HTR-8/SVneo (cell line): ENCODE measurements around the gene NEK2.
A peak's percentile ranks its signal among the peaks of the same experiment; 100 is the strongest.
"Not testable (repeated sequence)": the region's sequence is repeated elsewhere in the genome, so short reads cannot be mapped to it uniquely, and the experiment has no call there.

ENCODE experiments used
- DNase-seq: peaks from one replicate; pipeline ENCODE4 v3.0.0; 2011; ENCODE audit warnings: low spot score, mixed read lengths; ENCODE audit not compliant: insufficient read length
- FAIRE-seq: peaks from 2 replicates; lab custom pipeline; 2011; peaks lifted over from hg19 to GRCh38; lab: Jason Lieb, UNC

NEK2 gene

GRCh38 chr1:211653959-211654496 is 21.4 kb downstream of the NEK2 start:
- FAIRE-seq (no peak), DNase-seq (no peak)

GRCh38 chr1:211653293-211653692 is 22.1 kb downstream of the NEK2 start:
- FAIRE-seq: no peak
- DNase-seq: no peak

GRCh38 chr1:211652371-211652770 is 23.1 kb downstream of the NEK2 start:
- no peak for FAIRE-seq

GRCh38 chr1:211650904-211651303 is 24.5 kb downstream of the NEK2 start:
- FAIRE-seq: no peak

More at GRCh38 chr1:211652371-211652770, 23.1 kb downstream of the NEK2 start:
- DNase-seq: no peak

GRCh38 chr1:211648980-211649934 is 26.2 kb downstream of the NEK2 start:
- no peak for FAIRE-seq
- no peak for DNase-seq

More at GRCh38 chr1:211650904-211651303, 24.5 kb downstream of the NEK2 start:
- DNase-seq: no peak

GRCh38 chr1:211648336-211648735 is 27.1 kb downstream of the NEK2 start:
- FAIRE-seq: no peak
- no peak for DNase-seq

- DNase-seq (no peak), FAIRE-seq (no peak)
Observed at GRCh38 chr1:211647711-211648121, 27.7 kb downstream of the NEK2 start.

GRCh38 chr1:211646566-211646965 is 28.9 kb downstream of the NEK2 start:
- FAIRE-seq (no peak), DNase-seq (no peak)

- not testable (repeated sequence) for FAIRE-seq, DNase-seq
Observed at GRCh38 chr1:211645601-211646000, 29.8 kb downstream of the NEK2 start.

- DNase-seq (no peak), FAIRE-seq (no peak)
Observed at GRCh38 chr1:211644653-211645052, 30.8 kb downstream of the NEK2 start.

GRCh38 chr1:211643324-211644212 is 31.9 kb downstream of the NEK2 start:
- FAIRE-seq: no peak
- DNase-seq: no peak

- no peak for DNase-seq
- FAIRE-seq: no peak
Observed at GRCh38 chr1:211642870-211643269, 32.6 kb downstream of the NEK2 start.

GRCh38 chr1:211641942-211642341 is 33.5 kb downstream of the NEK2 start:
- DNase-seq: no peak
- no peak for FAIRE-seq

GRCh38 chr1:211641044-211641800 is 34.2 kb downstream of the NEK2 start:
- FAIRE-seq (no peak), DNase-seq (no peak)

GRCh38 chr1:211640301-211640630 is 35.2 kb downstream of the NEK2 start:
- DNase-seq: no peak
- no peak for FAIRE-seq

GRCh38 chr1:211639475-211640300 is 35.7 kb downstream of the NEK2 start:
- peak; percentile 77 for DNase-seq
- peak; percentile 94 for FAIRE-seq

- no peak for FAIRE-seq
- DNase-seq: no peak
Observed at GRCh38 chr1:211638689-211639101, 36.7 kb downstream of the NEK2 start.

GRCh38 chr1:211638246-211638645 is 37.2 kb downstream of the NEK2 start:
- no peak for FAIRE-seq
- DNase-seq: no peak

- FAIRE-seq (no peak), DNase-seq (no peak)
Observed at GRCh38 chr1:211637066-211637465, 38.4 kb downstream of the NEK2 start.
